Heart right ventricle (tissue), 16 donors: Measurements from ENCODE around the gene CENPN. TPM values are rescaled to one million over a fixed set of nuclear protein-coding genes. Genes with fewer than 3 reads are reported as not detected.

Experiments used
- ATAC-seq, 8 donors: fragments of 200-7000 bp; cut with Tn5 transposase; one replicate each; pipeline ENCODE4 v1.9.1; 2020; ENCODE audit warnings: mild to moderate bottlenecking in 8 of 8, moderate library complexity in 8 of 8, moderate number of reproducible peaks in 1 of 8
- DNase-seq, 2 donors: peaks; one replicate each; pipeline ENCODE4 v3.0.0-alpha.2; 2020
- H3K27ac ChIP-seq, 10 donors: fragments of 200-600 bp; sonication (generic) in 2 of 10; one replicate each; pipeline versions ENCODE4 v1.5.0 to v1.8.0; 2020 to 2022; ENCODE audit warnings: mild to moderate bottlenecking in 3 of 10
- H3K27me3 ChIP-seq, 7 donors: fragments of 200-600 bp; one replicate each; pipeline ENCODE4 v1.8.0; 2021 to 2022; ENCODE audit warnings: mild to moderate bottlenecking in 2 of 7
- H3K36me3 ChIP-seq, 9 donors: fragments of 200-600 bp; sonication (generic) in 1 of 9; one replicate each; pipeline versions ENCODE4 v1.5.0 to v1.8.0; 2020 to 2022; ENCODE audit warnings: mild to moderate bottlenecking in 2 of 9
- H3K4me1 ChIP-seq, 9 donors: fragments of 200-600 bp; sonication (generic) in 1 of 9; one replicate each; pipeline versions ENCODE4 v1.5.0 to v1.8.0; 2020 to 2022; ENCODE audit warnings: mild to moderate bottlenecking in 4 of 9
- H3K4me3 ChIP-seq, 10 donors: fragments of 200-600 bp; sonication (generic) in 2 of 10; one replicate each; pipeline versions ENCODE4 v1.5.0 to v1.8.0; 2020 to 2022; ENCODE audit warnings: mild to moderate bottlenecking in 7 of 10, moderate library complexity in 2 of 10
- H3K9me3 ChIP-seq, 11 donors: fragments of 200-600 bp in 10 of 11; sonication (generic) in 2 of 11; one replicate each; pipeline versions ENCODE4 v1.5.0 to v1.8.0; 2013 to 2022; ENCODE audit warnings: mild to moderate bottlenecking in 2 of 11, control low read depth in 1 of 11, moderate library complexity in 1 of 11
- WGBS, 2 donors: extraction: QIAGEN DNeasy Blood & Tissue Kit; methylation state at CpG; one replicate each; pipeline ENCODE4 v1.1.7; 2013; ENCODE audit warnings: inconsistent platforms in 1 of 2; 5-methylcytosine and 5-hydroxymethylcytosine counted together
- intact Hi-C, 10 donors: fragments of 100-400 bp; cut with DNase I; formaldehyde crosslinking; loops; one replicate each; pipeline versions ENCODE4 v1.11.1 to v1.14.2; 2022
- polyA plus RNA-seq, 2 donors: library from polyadenylated mRNA; stranded (reverse); fragments of 200-250 nt; gene quantifications; one replicate each; pipeline ENCODE4 v1.2.3, GENCODE V29; 2013
- total RNA-seq, 10 donors: library from RNA; stranded (reverse); fragmentation: NEBNext Ultra II Directional in 3 of 10; extraction: Animal tissue kit (Norgen Biotek cat#: 25700) in 3 of 10; gene quantifications; one replicate each; pipeline versions ENCODE4 v1.2.1 to v1.2.4, GENCODE V29; 2021 to 2023
- TF ChIP-seq, protein P1 (sequence below), 9 donors: fragments of 200-600 bp; sonication (generic) in 2 of 9; IDR thresholded peaks; one replicate each; pipeline versions ENCODE4 v1.5.0 to v1.8.0; 2021 to 2022; ENCODE audit warnings: antibody characterized with exemption in 9 of 9, mild to moderate bottlenecking in 5 of 9, moderate library complexity in 1 of 9
- donor health status: Arrhythmogenic right ventricular cardiomyopathy.
- donor health status: ischemic (EF 13 %, LVEDD 7.1; RV severe dilation, severe dysfunction).
- donor health status: healthy with polysubstance abuse.
- donor health status: DM: no; HTN: yes; CAD: no.
- donor health status: DM: no; HTN: no; CAD: no.
- donor health status: ischemic (EF 25% LVEDD 6.9; RV normal size, moderate dysfunction).
- donor health status: ischemic (EF 25% LVEDD 5.7; RV mildly dilated, moderate dysfunction).
- donor health status: healthy.
- donor health status: DM: yes; HTN: yes; CAD: no.
- donor health status: Ischemic cardiomyopathy.
- donor health status: ischemic (EF 35%, LVEDD 5.7; RV mildly dilated, moderate dysfunction).
- donor health status: nonischemic (EF 11% LVEDD 7.7; RV severe dilation, severe dysfunction).
- donor health status: DM: yes; HTN: yes; CAD: no.
- donor health status: PGD.
- donor health status: ischemic (EF 29% LVEDD 5.4; RV normal size, mild dysfunction).
- donor health status: nonischemic (EF 23%, LVEDD 6.1; RV moderate dilation, normal function).

Gene CENPN
- total and polyA plus RNA-seq, 12 donors: 0.95 to 16.2 (median 9.5) TPM

DNA sequence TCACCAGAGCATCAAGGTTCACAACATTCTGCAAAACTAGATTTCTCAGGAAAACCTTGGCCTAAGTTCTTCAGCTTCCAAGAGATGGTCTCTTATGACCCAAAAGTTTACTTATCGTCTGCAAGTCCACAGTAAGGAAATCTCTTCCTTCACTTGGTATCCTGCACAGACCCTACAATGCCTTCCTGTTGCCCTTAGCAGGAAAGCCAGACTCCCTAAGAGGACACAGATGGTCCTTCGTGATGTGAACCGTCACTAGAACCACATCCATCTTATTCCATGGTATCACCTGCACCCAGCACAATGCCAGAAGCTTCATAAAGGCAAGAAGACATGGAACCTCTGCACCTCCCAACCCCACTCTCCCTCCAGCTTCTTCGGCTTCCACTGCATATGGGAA, 34.4 kb upstream of the CENPN start:
- intact Hi-C loops: no loop called here
- no peaks in the 10 kb centered on the region for H3K9me3 ChIP-seq
- no peak overlapping the region for H3K4me3 ChIP-seq
- peaks cover 0 to 14% (median 0%) of the 10 kb centered on the region in 9 donors for H3K4me1 ChIP-seq
- WGBS, 2 donors: 83 to 89% methylated on average over 4 of the region's 4 CpGs
- no peaks in the 10 kb centered on the region for H3K27me3 ChIP-seq
- peaks cover 0 to 60% (median 10%) of the 10 kb centered on the region in 9 donors for H3K36me3 ChIP-seq
- DNase-seq (no peak), ATAC-seq (no peak)
- H3K27ac ChIP-seq: no peak overlapping the region
- TF ChIP-seq, protein P1, sequence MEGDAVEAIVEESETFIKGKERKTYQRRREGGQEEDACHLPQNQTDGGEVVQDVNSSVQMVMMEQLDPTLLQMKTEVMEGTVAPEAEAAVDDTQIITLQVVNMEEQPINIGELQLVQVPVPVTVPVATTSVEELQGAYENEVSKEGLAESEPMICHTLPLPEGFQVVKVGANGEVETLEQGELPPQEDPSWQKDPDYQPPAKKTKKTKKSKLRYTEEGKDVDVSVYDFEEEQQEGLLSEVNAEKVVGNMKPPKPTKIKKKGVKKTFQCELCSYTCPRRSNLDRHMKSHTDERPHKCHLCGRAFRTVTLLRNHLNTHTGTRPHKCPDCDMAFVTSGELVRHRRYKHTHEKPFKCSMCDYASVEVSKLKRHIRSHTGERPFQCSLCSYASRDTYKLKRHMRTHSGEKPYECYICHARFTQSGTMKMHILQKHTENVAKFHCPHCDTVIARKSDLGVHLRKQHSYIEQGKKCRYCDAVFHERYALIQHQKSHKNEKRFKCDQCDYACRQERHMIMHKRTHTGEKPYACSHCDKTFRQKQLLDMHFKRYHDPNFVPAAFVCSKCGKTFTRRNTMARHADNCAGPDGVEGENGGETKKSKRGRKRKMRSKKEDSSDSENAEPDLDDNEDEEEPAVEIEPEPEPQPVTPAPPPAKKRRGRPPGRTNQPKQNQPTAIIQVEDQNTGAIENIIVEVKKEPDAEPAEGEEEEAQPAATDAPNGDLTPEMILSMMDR (IDR thresholded peaks at IDR 0.05): no peak

DNA sequence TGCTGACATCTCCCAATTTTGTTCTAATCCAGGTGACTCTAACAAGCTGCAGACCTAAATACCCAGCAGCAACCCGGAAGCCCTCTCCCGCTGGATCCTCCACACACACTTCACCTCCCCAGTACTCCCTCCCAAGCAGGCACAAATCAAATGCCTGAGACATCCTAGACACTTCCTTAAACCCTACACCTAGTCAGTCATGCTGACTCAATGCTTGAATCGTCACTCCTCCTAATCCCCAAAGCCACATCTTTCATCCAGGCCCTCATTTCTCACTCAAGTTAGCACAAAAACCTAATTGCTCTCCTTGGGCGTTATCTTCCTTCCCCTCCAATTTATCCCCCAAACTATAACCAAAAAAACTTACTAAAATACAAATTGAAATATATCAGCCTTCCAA, 33.0 kb upstream of the CENPN start:
- H3K4me3 ChIP-seq: no peak overlapping the region
- no peak for ATAC-seq
- intact Hi-C loops: no loop called here
- H3K9me3 ChIP-seq: no peaks in the 10 kb centered on the region
- H3K4me1 ChIP-seq: peaks cover 0 to 14% (median 0%) of the 10 kb centered on the region in 9 donors
- 72 to 74% methylated on average over 4 of the region's 4 CpGs for WGBS, 2 donors
- H3K27me3 ChIP-seq: no peaks in the 10 kb centered on the region
- peaks cover 0 to 67% (median 10%) of the 10 kb centered on the region in 9 donors for H3K36me3 ChIP-seq
- TF ChIP-seq, protein P1 (IDR thresholded peaks at IDR 0.05): no peak
- H3K27ac ChIP-seq: no peak overlapping the region
- DNase-seq: no peak

DNA sequence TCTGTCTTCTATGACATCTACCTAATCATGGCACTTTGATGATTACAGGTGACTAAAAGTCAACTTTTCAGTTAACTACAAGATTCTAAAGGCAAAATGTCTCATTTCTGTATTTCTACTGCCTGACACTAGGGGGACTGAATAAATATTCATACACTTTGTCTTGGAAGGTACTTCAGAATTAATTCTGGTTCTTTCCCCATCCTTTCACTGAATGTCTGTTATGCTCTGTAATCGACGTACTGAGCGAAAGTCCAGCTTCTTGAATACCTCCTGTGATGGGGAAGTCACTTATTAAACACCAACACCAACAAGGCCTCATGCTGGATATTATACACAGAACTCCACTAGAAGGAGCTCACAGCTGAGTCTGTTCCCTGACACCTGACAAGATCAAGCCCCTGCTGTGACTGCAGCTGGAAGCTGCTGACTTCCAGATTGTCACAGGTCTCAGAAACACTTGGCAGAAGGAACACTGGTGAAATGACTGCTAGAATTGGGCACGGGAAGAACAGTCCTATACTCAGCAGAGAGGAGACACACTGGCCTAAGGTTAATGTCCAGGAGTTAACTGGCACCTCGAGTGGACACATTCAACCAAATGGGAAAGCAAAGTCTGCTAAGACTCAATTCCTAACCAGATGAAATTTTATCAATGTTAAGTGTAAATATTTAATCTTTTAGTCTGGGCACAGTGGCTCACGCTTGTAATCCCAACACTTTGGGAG, 32.2 kb upstream of the CENPN start:
- ATAC-seq (peak; percentile 49 to 92 (median 78)), DNase-seq (no peak)
- TF ChIP-seq, protein P1 (IDR thresholded peaks at IDR 0.05): peak in 6 of 9 donors; percentile 6 to 42 (median 27)
- peaks cover 0 to 67% (median 8%) of the 10 kb centered on the region in 9 donors for H3K36me3 ChIP-seq
- no peaks in the 10 kb centered on the region for H3K27me3 ChIP-seq
- H3K4me1 ChIP-seq: peaks cover 0 to 14% (median 0%) of the 10 kb centered on the region in 9 donors
- peak overlapping the region in 4 of 10 donors; percentile 17 to 36 (median 24) for H3K27ac ChIP-seq
- WGBS, 2 donors: 75 to 78% methylated on average over 6 of the region's 6 CpGs
- H3K4me3 ChIP-seq: no peak overlapping the region
- H3K9me3 ChIP-seq: no peaks in the 10 kb centered on the region
- intact Hi-C loops: no loop called here

DNA sequence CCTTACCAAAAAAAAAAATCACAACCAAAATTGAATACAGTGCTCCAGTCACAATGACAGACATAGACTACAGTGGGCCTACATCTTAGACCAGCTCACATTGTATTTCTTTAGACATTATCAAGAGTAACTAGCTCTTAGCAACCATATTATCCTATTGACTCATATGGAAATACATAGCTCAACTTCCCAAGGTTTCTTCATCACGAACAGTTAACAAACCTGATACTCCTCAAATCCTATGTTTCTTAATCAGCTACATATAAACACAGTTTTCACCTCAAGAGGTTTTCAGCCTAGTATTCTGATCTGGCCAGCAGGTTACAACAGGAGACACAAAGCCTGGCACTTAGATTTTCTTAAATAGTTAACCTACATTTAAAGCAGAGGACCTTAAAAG, 30.1 kb upstream of the CENPN start:
- peaks cover 0 to 67% (median 8%) of the 10 kb centered on the region in 9 donors for H3K36me3 ChIP-seq
- no peaks in the 10 kb centered on the region for H3K9me3 ChIP-seq
- no peak for ATAC-seq
- peaks cover 0 to 24% (median 6%) of the 10 kb centered on the region in 9 donors for H3K4me1 ChIP-seq
- TF ChIP-seq, protein P1 (IDR thresholded peaks at IDR 0.05): no peak
- WGBS, 2 donors: 98% methylated on average over 1 of the region's 1 CpG
- no peak overlapping the region for H3K4me3 ChIP-seq
- no peak overlapping the region for H3K27ac ChIP-seq
- DNase-seq: no peak
- no peaks in the 10 kb centered on the region for H3K27me3 ChIP-seq
- intact Hi-C loops: no loop called here
